WTC11 (cell line): Measurements from ENCODE around the gene ZNF487. TPM values are rescaled to one million over a fixed set of nuclear protein-coding genes. Genes with fewer than 3 reads are reported as not detected.

Experiments used
- ATAC-seq: fragments of 200-7000 bp; cut with Tn5 transposase; 2 replicates; pipeline ENCODE4 v1.10.0; 2021; ENCODE audit warnings: mild to moderate bottlenecking, moderate library complexity
- CTCF ChIA-PET: fragments of 300-600 bp; sonication (Branson Sonifier 250); formaldehyde crosslinking; loops from one replicate; lab custom pipeline; 2021; ENCODE audit warnings: antibody characterized with exemption; lab: Charles Lee
- POLR2A ChIA-PET: fragments of 350-600 bp; sonication (Branson Sonifier 250); formaldehyde crosslinking; loops from one replicate; lab custom pipeline; 2021; ENCODE audit warnings: antibody characterized with exemption; lab: Charles Lee
- DNase-seq: peaks from one replicate; pipeline ENCODE4 v3.0.0; 2021; ENCODE audit warnings: low spot score
- H3K27ac Mint-ChIP-seq: 2 replicates; pipeline ENCODE4 v1.8.0; 2021; ENCODE audit warnings: mixed read lengths
- H3K27me3 Mint-ChIP-seq: 2 replicates; pipeline ENCODE4 v1.8.0; 2021; ENCODE audit warnings: low read depth, mild to moderate bottlenecking, moderate library complexity, mixed read lengths
- H3K36me3 Mint-ChIP-seq: 2 replicates; pipeline ENCODE4 v1.8.0; 2021; ENCODE audit warnings: mixed read lengths
- H3K4me1 Mint-ChIP-seq: 2 replicates; pipeline ENCODE4 v1.8.0; 2022; ENCODE audit warnings: mixed read lengths
- H3K4me3 Mint-ChIP-seq: 2 replicates; pipeline ENCODE4 v1.8.0; 2021; ENCODE audit warnings: mild to moderate bottlenecking, moderate library complexity, mixed read lengths
- H3K9me3 Mint-ChIP-seq: 2 replicates; pipeline ENCODE4 v1.8.0; 2021; ENCODE audit warnings: mixed read lengths
- ATF1 ChIP-seq: sonication (generic); formaldehyde crosslinking; IDR thresholded peaks from 2 replicates; pipeline ENCODE4 v1.8.1; 2023; ENCODE audit warnings: mild to moderate bottlenecking, moderate library complexity, missing genetic modification reagents
- EMX1 ChIP-seq: fragments of 250-450 bp; sonication (Bioruptor Pico); IDR thresholded peaks from 2 replicates; pipeline ENCODE4 v1.8.0; 2021; ENCODE audit warnings: mild to moderate bottlenecking
- FOXJ3 ChIP-seq: sonication (generic); formaldehyde crosslinking; IDR thresholded peaks from 2 replicates; pipeline ENCODE4 v1.9.0; 2021; ENCODE audit warnings: missing genetic modification reagents, mild to moderate bottlenecking, borderline replicate concordance
- FOXP1 ChIP-seq: sonication (generic); formaldehyde crosslinking; IDR thresholded peaks from 2 replicates; pipeline ENCODE4 v1.8.0; 2022; ENCODE audit warnings: missing genetic modification reagents, mild to moderate bottlenecking, moderate library complexity, borderline replicate concordance
- IRF2 ChIP-seq: sonication (generic); formaldehyde crosslinking; IDR thresholded peaks from 2 replicates; pipeline ENCODE4 v1.8.0; 2022; ENCODE audit warnings: low read depth, missing genetic modification reagents, borderline replicate concordance
- JAZF1 ChIP-seq: fragments of 250-450 bp; sonication (Bioruptor Pico); IDR thresholded peaks from 2 replicates; pipeline ENCODE4 v1.9.0; 2021; ENCODE audit warnings: moderate library complexity, mild to moderate bottlenecking, inconsistent platforms
- MYBL2 ChIP-seq: sonication (generic); formaldehyde crosslinking; IDR thresholded peaks from 2 replicates; pipeline ENCODE4 v1.8.1; 2023; ENCODE audit warnings: mild to moderate bottlenecking, moderate library complexity, missing genetic modification reagents
- NFATC4 ChIP-seq: fragments of 250-450 bp; sonication (Bioruptor Pico); IDR thresholded peaks from 2 replicates; pipeline ENCODE4 v1.9.0; 2021; ENCODE audit warnings: mild to moderate bottlenecking
- NR3C1 ChIP-seq: sonication (generic); formaldehyde crosslinking; conservative IDR thresholded peaks from 2 replicates; pipeline ENCODE4 v1.8.1; 2023; ENCODE audit warnings: low read depth, mild to moderate bottlenecking, missing genetic modification reagents
- RELA ChIP-seq: sonication (generic); formaldehyde crosslinking; IDR thresholded peaks from 2 replicates; pipeline ENCODE4 v1.8.1; 2022; ENCODE audit warnings: missing genetic modification reagents, mild to moderate bottlenecking, borderline replicate concordance
- SMAD4 ChIP-seq: sonication (generic); formaldehyde crosslinking; IDR thresholded peaks from 2 replicates; pipeline ENCODE4 v1.8.0; 2022; ENCODE audit warnings: mild to moderate bottlenecking, missing genetic modification reagents
- TEAD4 ChIP-seq: sonication (generic); formaldehyde crosslinking; IDR thresholded peaks from 2 replicates; pipeline ENCODE4 v1.8.0; 2022; ENCODE audit warnings: mild to moderate bottlenecking, missing genetic modification reagents
- TP53 ChIP-seq: sonication (generic); formaldehyde crosslinking; IDR thresholded peaks from 2 replicates; pipeline ENCODE4 v1.8.1; 2023; ENCODE audit warnings: mild to moderate bottlenecking, missing genetic modification reagents
- total RNA-seq: library from RNA; stranded (reverse); gene quantifications from 3 replicates; pipeline ENCODE4 v1.2.3, GENCODE V29; 2021
- TF ChIP-seq, protein P1 (sequence below): fragments of 250-450 bp; sonication (Bioruptor Pico); IDR thresholded peaks from 2 replicates; pipeline ENCODE4 v1.8.0; 2021; ENCODE audit warnings: mild to moderate bottlenecking
- TF ChIP-seq, protein P2 (sequence below): sonication (generic); formaldehyde crosslinking; IDR thresholded peaks from 2 replicates; pipeline ENCODE4 v1.8.0; 2022; ENCODE audit warnings: missing genetic modification reagents
- TF ChIP-seq, protein P3 (sequence below): sonication (generic); formaldehyde crosslinking; IDR thresholded peaks from 2 replicates; pipeline ENCODE4 v1.8.0; 2023; ENCODE audit warnings: missing genetic modification reagents, mild to moderate bottlenecking, borderline replicate concordance
- TF ChIP-seq, protein P4 (sequence below): sonication (generic); formaldehyde crosslinking; IDR thresholded peaks from 2 replicates; pipeline ENCODE4 v1.8.0; 2022; ENCODE audit warnings: mild to moderate bottlenecking, missing genetic modification reagents
- TF ChIP-seq, protein P5 (sequence below): sonication (generic); formaldehyde crosslinking; IDR thresholded peaks from 2 replicates; pipeline ENCODE4 v1.8.1; 2023; ENCODE audit warnings: mild to moderate bottlenecking, missing genetic modification reagents
- TF ChIP-seq, protein P6 (sequence below): sonication (generic); formaldehyde crosslinking; conservative IDR thresholded peaks from 2 replicates; pipeline ENCODE4 v1.8.1; 2023; ENCODE audit warnings: mild to moderate bottlenecking, low read depth, missing genetic modification reagents, moderate library complexity

Gene ZNF487
- total RNA-seq, 1 experiment from 2014 or later: 2.3 TPM

DNA sequence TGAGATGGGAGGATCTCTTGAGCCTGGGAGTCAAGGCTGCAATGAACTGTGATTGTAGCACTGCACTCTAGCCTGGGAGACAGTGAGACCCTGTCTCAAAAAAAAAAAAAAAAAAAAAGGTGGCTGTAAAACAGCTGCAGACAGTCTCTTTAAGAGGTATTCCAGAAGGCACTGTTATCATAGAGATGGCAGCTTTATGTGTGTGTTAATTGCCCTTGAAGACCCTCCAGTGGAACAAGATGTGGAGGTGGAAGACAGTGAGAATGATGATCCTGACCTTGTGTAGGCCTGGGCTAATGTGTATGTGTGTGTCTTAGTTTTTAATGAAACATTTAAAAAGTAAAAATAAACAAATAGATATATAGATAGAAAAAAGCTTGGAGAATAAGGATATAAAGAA lies 66.0 kb downstream of the ZNF487 start:
- ChIA-PET CTCF (no interaction called here), POLR2A (no interaction called here)
- Mint-ChIP-seq H3K4me1 (no peaks in the 10 kb centered on the region), H3K4me3 (no peak overlapping the region), H3K27me3 (no peaks in the 10 kb centered on the region; the same call in 1 of the 2 replicates), H3K27ac (no peak overlapping the region), H3K36me3 (no peaks in the 10 kb centered on the region), H3K9me3 (no peaks in the 10 kb centered on the region)
- TF ChIP-seq FOXJ3 (no peak), SMAD4 (no peak), TEAD4 (no peak), IRF2 (CRISPR knock-in tag) (no peak), NFATC4 (no peak), NR3C1 (CRISPR knock-in tag) (no peak), FOXP1 (CRISPR knock-in tag) (no peak)
- TF ChIP-seq, protein P1, sequence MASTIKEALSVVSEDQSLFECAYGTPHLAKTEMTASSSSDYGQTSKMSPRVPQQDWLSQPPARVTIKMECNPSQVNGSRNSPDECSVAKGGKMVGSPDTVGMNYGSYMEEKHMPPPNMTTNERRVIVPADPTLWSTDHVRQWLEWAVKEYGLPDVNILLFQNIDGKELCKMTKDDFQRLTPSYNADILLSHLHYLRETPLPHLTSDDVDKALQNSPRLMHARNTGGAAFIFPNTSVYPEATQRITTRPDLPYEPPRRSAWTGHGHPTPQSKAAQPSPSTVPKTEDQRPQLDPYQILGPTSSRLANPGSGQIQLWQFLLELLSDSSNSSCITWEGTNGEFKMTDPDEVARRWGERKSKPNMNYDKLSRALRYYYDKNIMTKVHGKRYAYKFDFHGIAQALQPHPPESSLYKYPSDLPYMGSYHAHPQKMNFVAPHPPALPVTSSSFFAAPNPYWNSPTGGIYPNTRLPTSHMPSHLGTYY (CRISPR knock-in tag): no peak
- TF ChIP-seq, protein P2, sequence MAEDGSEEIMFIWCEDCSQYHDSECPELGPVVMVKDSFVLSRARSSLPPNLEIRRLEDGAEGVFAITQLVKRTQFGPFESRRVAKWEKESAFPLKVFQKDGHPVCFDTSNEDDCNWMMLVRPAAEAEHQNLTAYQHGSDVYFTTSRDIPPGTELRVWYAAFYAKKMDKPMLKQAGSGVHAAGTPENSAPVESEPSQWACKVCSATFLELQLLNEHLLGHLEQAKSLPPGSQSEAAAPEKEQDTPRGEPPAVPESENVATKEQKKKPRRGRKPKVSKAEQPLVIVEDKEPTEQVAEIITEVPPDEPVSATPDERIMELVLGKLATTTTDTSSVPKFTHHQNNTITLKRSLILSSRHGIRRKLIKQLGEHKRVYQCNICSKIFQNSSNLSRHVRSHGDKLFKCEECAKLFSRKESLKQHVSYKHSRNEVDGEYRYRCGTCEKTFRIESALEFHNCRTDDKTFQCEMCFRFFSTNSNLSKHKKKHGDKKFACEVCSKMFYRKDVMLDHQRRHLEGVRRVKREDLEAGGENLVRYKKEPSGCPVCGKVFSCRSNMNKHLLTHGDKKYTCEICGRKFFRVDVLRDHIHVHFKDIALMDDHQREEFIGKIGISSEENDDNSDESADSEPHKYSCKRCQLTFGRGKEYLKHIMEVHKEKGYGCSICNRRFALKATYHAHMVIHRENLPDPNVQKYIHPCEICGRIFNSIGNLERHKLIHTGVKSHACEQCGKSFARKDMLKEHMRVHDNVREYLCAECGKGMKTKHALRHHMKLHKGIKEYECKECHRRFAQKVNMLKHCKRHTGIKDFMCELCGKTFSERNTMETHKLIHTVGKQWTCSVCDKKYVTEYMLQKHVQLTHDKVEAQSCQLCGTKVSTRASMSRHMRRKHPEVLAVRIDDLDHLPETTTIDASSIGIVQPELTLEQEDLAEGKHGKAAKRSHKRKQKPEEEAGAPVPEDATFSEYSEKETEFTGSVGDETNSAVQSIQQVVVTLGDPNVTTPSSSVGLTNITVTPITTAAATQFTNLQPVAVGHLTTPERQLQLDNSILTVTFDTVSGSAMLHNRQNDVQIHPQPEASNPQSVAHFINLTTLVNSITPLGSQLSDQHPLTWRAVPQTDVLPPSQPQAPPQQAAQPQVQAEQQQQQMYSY (CRISPR knock-in tag): no peak
- ATAC-seq (no peak), DNase-seq (no peak)

DNA sequence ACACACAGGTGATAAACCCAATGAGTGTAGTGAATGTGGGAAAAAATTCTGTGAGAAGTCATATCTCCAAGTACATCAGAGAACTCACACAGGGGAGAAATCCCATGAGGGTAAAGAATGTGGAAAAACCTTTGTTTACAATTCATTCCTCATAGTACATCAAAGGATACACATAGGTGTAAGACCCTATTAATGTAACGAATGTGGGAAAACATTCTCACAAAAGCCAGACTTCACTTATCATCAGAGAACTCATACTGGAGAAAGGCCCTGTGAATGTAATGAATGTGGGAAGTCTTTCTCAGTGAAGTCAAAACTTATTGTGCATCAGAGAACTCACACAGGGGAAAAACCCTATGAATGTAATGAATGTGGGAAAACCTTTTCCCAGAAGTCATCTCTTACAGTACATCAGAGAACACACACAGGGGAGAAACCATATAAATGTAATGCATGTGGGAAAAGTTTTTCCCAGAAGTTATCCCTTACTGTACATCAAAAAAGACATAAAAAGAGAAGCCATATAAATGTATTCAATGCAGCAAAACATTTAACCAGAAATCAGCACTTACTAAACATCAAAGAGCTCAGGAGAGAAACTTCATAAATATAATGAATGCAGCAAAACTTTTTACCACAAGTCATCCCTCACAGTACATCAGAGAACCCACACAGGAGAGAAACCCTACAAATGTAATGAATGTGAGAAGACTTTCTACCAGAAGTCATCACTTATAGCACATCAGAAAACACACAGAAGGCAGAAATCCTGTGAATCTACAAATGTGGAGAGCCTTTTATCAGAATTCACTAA lies 87.7 kb downstream of the ZNF487 start:
- peaks cover 43% of the 10 kb centered on the region for H3K27me3 Mint-ChIP-seq
- ATAC-seq: no peak
- ChIA-PET CTCF (no interaction called here), POLR2A (no interaction called here)
- DNase-seq: no peak
- no peak overlapping the region for H3K27ac Mint-ChIP-seq
- H3K9me3 Mint-ChIP-seq: peaks cover 81% of the 10 kb centered on the region
- no peak overlapping the region for H3K4me3 Mint-ChIP-seq
- no peaks in the 10 kb centered on the region for H3K4me1 Mint-ChIP-seq
- H3K36me3 Mint-ChIP-seq: peaks cover 58% of the 10 kb centered on the region
- no peak for TF ChIP-seq TP53
- TF ChIP-seq, protein P3, sequence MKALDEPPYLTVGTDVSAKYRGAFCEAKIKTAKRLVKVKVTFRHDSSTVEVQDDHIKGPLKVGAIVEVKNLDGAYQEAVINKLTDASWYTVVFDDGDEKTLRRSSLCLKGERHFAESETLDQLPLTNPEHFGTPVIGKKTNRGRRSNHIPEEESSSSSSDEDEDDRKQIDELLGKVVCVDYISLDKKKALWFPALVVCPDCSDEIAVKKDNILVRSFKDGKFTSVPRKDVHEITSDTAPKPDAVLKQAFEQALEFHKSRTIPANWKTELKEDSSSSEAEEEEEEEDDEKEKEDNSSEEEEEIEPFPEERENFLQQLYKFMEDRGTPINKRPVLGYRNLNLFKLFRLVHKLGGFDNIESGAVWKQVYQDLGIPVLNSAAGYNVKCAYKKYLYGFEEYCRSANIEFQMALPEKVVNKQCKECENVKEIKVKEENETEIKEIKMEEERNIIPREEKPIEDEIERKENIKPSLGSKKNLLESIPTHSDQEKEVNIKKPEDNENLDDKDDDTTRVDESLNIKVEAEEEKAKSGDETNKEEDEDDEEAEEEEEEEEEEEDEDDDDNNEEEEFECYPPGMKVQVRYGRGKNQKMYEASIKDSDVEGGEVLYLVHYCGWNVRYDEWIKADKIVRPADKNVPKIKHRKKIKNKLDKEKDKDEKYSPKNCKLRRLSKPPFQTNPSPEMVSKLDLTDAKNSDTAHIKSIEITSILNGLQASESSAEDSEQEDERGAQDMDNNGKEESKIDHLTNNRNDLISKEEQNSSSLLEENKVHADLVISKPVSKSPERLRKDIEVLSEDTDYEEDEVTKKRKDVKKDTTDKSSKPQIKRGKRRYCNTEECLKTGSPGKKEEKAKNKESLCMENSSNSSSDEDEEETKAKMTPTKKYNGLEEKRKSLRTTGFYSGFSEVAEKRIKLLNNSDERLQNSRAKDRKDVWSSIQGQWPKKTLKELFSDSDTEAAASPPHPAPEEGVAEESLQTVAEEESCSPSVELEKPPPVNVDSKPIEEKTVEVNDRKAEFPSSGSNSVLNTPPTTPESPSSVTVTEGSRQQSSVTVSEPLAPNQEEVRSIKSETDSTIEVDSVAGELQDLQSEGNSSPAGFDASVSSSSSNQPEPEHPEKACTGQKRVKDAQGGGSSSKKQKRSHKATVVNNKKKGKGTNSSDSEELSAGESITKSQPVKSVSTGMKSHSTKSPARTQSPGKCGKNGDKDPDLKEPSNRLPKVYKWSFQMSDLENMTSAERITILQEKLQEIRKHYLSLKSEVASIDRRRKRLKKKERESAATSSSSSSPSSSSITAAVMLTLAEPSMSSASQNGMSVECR (CRISPR knock-in tag): no peak
- no peak for TF ChIP-seq RELA (CRISPR knock-in tag)
- TF ChIP-seq MYBL2 (CRISPR knock-in tag): no peak
- no peak for TF ChIP-seq JAZF1 (CRISPR knock-in tag)
- TF ChIP-seq, protein P4, sequence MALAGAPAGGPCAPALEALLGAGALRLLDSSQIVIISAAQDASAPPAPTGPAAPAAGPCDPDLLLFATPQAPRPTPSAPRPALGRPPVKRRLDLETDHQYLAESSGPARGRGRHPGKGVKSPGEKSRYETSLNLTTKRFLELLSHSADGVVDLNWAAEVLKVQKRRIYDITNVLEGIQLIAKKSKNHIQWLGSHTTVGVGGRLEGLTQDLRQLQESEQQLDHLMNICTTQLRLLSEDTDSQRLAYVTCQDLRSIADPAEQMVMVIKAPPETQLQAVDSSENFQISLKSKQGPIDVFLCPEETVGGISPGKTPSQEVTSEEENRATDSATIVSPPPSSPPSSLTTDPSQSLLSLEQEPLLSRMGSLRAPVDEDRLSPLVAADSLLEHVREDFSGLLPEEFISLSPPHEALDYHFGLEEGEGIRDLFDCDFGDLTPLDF: no peak
- TF ChIP-seq, protein P5, sequence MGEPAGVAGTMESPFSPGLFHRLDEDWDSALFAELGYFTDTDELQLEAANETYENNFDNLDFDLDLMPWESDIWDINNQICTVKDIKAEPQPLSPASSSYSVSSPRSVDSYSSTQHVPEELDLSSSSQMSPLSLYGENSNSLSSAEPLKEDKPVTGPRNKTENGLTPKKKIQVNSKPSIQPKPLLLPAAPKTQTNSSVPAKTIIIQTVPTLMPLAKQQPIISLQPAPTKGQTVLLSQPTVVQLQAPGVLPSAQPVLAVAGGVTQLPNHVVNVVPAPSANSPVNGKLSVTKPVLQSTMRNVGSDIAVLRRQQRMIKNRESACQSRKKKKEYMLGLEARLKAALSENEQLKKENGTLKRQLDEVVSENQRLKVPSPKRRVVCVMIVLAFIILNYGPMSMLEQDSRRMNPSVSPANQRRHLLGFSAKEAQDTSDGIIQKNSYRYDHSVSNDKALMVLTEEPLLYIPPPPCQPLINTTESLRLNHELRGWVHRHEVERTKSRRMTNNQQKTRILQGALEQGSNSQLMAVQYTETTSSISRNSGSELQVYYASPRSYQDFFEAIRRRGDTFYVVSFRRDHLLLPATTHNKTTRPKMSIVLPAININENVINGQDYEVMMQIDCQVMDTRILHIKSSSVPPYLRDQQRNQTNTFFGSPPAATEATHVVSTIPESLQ (CRISPR knock-in tag): no peak
- TF ChIP-seq TEAD4: no peak
- no peak for TF ChIP-seq ATF1
- TF ChIP-seq EMX1: no peak
- TF ChIP-seq, protein P6, sequence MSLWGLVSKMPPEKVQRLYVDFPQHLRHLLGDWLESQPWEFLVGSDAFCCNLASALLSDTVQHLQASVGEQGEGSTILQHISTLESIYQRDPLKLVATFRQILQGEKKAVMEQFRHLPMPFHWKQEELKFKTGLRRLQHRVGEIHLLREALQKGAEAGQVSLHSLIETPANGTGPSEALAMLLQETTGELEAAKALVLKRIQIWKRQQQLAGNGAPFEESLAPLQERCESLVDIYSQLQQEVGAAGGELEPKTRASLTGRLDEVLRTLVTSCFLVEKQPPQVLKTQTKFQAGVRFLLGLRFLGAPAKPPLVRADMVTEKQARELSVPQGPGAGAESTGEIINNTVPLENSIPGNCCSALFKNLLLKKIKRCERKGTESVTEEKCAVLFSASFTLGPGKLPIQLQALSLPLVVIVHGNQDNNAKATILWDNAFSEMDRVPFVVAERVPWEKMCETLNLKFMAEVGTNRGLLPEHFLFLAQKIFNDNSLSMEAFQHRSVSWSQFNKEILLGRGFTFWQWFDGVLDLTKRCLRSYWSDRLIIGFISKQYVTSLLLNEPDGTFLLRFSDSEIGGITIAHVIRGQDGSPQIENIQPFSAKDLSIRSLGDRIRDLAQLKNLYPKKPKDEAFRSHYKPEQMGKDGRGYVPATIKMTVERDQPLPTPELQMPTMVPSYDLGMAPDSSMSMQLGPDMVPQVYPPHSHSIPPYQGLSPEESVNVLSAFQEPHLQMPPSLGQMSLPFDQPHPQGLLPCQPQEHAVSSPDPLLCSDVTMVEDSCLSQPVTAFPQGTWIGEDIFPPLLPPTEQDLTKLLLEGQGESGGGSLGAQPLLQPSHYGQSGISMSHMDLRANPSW (CRISPR knock-in tag): no peak
